GM12892 (cell line): ENCODE results near the gene DNMT3A.

Experiments used
- POLR2A ChIP-seq: IDR thresholded peaks from 2 replicates; pipeline ENCODE4 v1.6.1; 2011; ENCODE audit warnings: low read depth, low read length, control low read depth
- POLR2AphosphoS5 ChIP-seq: IDR thresholded peaks from 2 replicates; pipeline ENCODE4 v1.6.1; 2011; ENCODE audit warnings: low read depth, low read length, control low read depth

GRCh38 chr2:25281941-25282340 lies 59.8 kb downstream of the DNMT3A start:
- no peak for TF ChIP-seq POLR2A
- no peak for TF ChIP-seq POLR2AphosphoS5
